ENCODE data around the gene UTF1. TPM values are rescaled to one million over a fixed set of nuclear protein-coding genes. Genes with fewer than 3 reads are reported as not detected.
"Not testable (repeated sequence)": the region's sequence is repeated elsewhere in the genome, so short reads cannot be mapped to it uniquely, and the experiment has no call there.

UTF1 gene
- polyA plus RNA-seq, 4 donors, result not detected

- DNase-seq (no peak), FAIRE-seq (no peak)
- 72 to 87% (median 73%) methylated on average over 10 of the region's 10 CpGs for whole genome bisulfite sequencing, 3 donors
- Histone ChIP-seq H3K36me3 (ENCODE audit: control insufficient read depth in 3 of 3, insufficient read depth in 2 of 3, low read depth in 1 of 3, low read length in 3 of 3) (peaks cover 0 to 3% (median 0%) of the 10 kb centered on the region in 3 donors), H3K27me3 (ENCODE audit: control insufficient read depth in 3 of 3, insufficient read depth in 3 of 3, low read length in 3 of 3) (no peaks in the 10 kb centered on the region), H3K4me1 (ENCODE audit: control insufficient read depth in 3 of 3, insufficient read depth in 2 of 3, low read depth in 1 of 3, low read length in 2 of 3) (peaks cover 3 to 27% (median 5%) of the 10 kb centered on the region in 3 donors), H3K27ac (ENCODE audit: low read depth in 1 of 3, low read length in 2 of 3) (no peak overlapping the region), H3K4me3 (ENCODE audit: low read depth in 1 of 3, low read length in 3 of 3) (no peak overlapping the region), H3K9me3 (ENCODE audit: control insufficient read depth in 2 of 2, insufficient read depth in 1 of 2, low read depth in 1 of 2, low read length in 1 of 2) (no peaks in the 10 kb centered on the region)
Observed at GRCh38 chr10:133263674-133264073, 33.7 kb downstream of the UTF1 start.

DNA sequence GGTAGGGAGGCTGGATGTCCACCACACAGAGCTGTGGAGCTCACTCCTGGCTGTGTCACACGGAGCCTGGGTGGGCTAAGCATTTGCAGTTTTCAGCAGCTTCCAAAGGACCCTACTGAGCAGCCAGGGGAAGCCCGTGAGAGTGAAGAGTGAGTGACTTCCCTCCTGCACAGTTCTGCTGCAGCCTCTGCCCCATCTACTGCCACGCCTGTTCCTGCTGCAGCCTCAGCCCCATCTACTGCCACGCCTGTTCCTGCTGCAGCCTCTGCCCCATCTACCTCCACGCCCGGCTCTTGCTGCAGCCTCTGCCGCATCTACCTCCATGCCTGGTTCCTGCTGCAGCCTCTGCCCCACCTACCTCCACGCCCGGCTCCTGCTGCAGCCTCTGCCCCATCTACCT, 34.4 kb downstream of the UTF1 start:
- Histone ChIP-seq H3K27me3 (ENCODE audit: control insufficient read depth in 3 of 3, insufficient read depth in 3 of 3, low read length in 3 of 3) (no peaks in the 10 kb centered on the region), H3K4me3 (ENCODE audit: low read depth in 1 of 3, low read length in 3 of 3) (no peak overlapping the region), H3K4me1 (ENCODE audit: control insufficient read depth in 3 of 3, insufficient read depth in 2 of 3, low read depth in 1 of 3, low read length in 2 of 3) (peaks cover 3 to 27% (median 5%) of the 10 kb centered on the region in 3 donors), H3K9me3 (ENCODE audit: control insufficient read depth in 2 of 2, insufficient read depth in 1 of 2, low read depth in 1 of 2, low read length in 1 of 2) (no peaks in the 10 kb centered on the region), H3K27ac (ENCODE audit: low read depth in 1 of 3, low read length in 2 of 3) (no peak overlapping the region), H3K36me3 (ENCODE audit: control insufficient read depth in 3 of 3, insufficient read depth in 2 of 3, low read depth in 1 of 3, low read length in 3 of 3) (peaks cover 0 to 9% (median 0%) of the 10 kb centered on the region in 3 donors)
- DNase-seq (peak in 1 of 2 donors; percentile 74), FAIRE-seq (no peak)
- 7 to 40% (median 12%) methylated on average over 9 of the region's 9 CpGs for WGBS, 3 donors

DNA sequence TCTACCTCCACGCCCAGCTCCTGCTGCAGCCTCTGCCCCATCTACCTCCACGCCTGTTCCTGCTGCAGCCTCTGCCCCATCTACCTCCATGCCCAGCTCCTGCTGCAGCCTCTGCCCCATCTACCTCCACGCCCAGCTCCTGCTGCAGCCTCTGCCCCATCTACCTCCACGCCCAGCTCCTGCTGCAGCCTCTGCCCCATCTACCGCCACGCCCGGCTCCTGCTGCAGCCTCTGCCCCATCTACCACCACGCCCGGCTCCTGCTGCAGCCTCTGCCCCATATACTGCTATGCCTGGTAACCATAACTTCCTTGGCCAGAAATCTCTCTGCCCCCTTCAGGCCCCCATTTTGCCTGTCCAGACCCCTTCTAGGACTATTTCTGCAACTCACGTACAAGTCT, 35.0 kb downstream of the UTF1 start:
- WGBS, 3 donors, result 17 to 57% (median 31%) methylated on average over 8 to 10 of the region's 10 CpGs
- H3K27me3 ChIP-seq (ENCODE audit: control insufficient read depth in 3 of 3, insufficient read depth in 3 of 3, low read length in 3 of 3); FAIRE-seq; H3K4me3 ChIP-seq (ENCODE audit: low read depth in 1 of 3, low read length in 3 of 3); H3K27ac ChIP-seq (ENCODE audit: low read depth in 1 of 3, low read length in 2 of 3); H3K9me3 ChIP-seq (ENCODE audit: control insufficient read depth in 2 of 2, insufficient read depth in 1 of 2, low read depth in 1 of 2, low read length in 1 of 2): not testable (repeated sequence)
- H3K4me1 ChIP-seq (ENCODE audit: control insufficient read depth in 3 of 3, insufficient read depth in 2 of 3, low read depth in 1 of 3, low read length in 2 of 3), result peaks cover 3 to 27% (median 5%) of the 10 kb centered on the region in 3 donors
- peak in 1 of 2 donors; percentile 63 for DNase-seq
- peaks cover 0 to 13% (median 0%) of the 10 kb centered on the region in 3 donors for H3K36me3 ChIP-seq (ENCODE audit: control insufficient read depth in 3 of 3, insufficient read depth in 2 of 3, low read depth in 1 of 3, low read length in 3 of 3)

- DNase-seq, result no peak
- no peak for FAIRE-seq
- WGBS, 3 donors, result 87 to 90% (median 89%) methylated on average over 21 of the region's 21 CpGs
Observed at GRCh38 chr10:133266056-133266795, 36.2 kb downstream of the UTF1 start.

DNA sequence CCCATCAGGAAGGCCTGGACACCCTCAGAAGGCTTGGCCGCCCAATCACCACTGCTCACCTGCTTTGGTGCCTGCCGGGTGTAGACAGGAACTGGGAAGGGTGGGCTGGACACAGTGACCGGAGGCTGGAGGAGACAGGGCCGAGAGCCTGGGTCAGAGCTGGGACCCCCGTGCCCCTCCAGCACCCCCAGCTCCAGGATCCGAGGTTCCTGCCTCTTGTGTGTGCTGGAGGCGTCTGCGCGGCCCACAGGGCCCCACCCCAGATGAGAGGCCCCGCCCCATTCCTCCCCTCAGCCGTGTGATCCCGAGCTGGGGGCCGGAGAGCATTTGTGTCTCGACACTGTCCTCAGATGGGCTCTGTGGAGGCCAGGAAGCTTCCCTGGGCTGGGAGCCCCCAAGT, 37.3 kb downstream of the UTF1 start:
- peaks cover 3 to 15% (median 4%) of the 10 kb centered on the region in 3 donors for H3K4me1 ChIP-seq (ENCODE audit: control insufficient read depth in 3 of 3, insufficient read depth in 2 of 3, low read depth in 1 of 3, low read length in 2 of 3)
- no peaks in the 10 kb centered on the region for H3K27me3 ChIP-seq (ENCODE audit: control insufficient read depth in 3 of 3, insufficient read depth in 3 of 3, low read length in 3 of 3)
- H3K9me3 ChIP-seq (ENCODE audit: control insufficient read depth in 2 of 2, insufficient read depth in 1 of 2, low read depth in 1 of 2, low read length in 1 of 2), result no peaks in the 10 kb centered on the region
- H3K27ac ChIP-seq (ENCODE audit: low read depth in 1 of 3, low read length in 2 of 3), result no peak overlapping the region
- H3K36me3 ChIP-seq (ENCODE audit: control insufficient read depth in 3 of 3, insufficient read depth in 2 of 3, low read depth in 1 of 3, low read length in 3 of 3), result peaks cover 0 to 27% (median 0%) of the 10 kb centered on the region in 3 donors
- FAIRE-seq (no peak), DNase-seq (no peak)
- no peak overlapping the region for H3K4me3 ChIP-seq (ENCODE audit: low read depth in 1 of 3, low read length in 3 of 3)
- 64 to 82% (median 78%) methylated on average over 12 to 14 of the region's 14 CpGs for WGBS, 3 donors

More at GRCh38 chr10:133266056-133266795, 36.2 kb downstream of the UTF1 start:
- Histone ChIP-seq H3K27me3 (ENCODE audit: control insufficient read depth in 3 of 3, insufficient read depth in 3 of 3, low read length in 3 of 3) (no peaks in the 10 kb centered on the region), H3K9me3 (ENCODE audit: control insufficient read depth in 2 of 2, insufficient read depth in 1 of 2, low read depth in 1 of 2, low read length in 1 of 2) (no peaks in the 10 kb centered on the region), H3K36me3 (ENCODE audit: control insufficient read depth in 3 of 3, insufficient read depth in 2 of 3, low read depth in 1 of 3, low read length in 3 of 3) (peaks cover 0 to 23% (median 0%) of the 10 kb centered on the region in 3 donors), H3K27ac (ENCODE audit: low read depth in 1 of 3, low read length in 2 of 3) (no peak overlapping the region), H3K4me3 (ENCODE audit: low read depth in 1 of 3, low read length in 3 of 3) (no peak overlapping the region), H3K4me1 (ENCODE audit: control insufficient read depth in 3 of 3, insufficient read depth in 2 of 3, low read depth in 1 of 3, low read length in 2 of 3) (peaks cover 3 to 20% (median 5%) of the 10 kb centered on the region in 3 donors)

- H3K27me3 ChIP-seq (ENCODE audit: control insufficient read depth in 3 of 3, insufficient read depth in 3 of 3, low read length in 3 of 3), result no peaks in the 10 kb centered on the region
- peaks cover 0 to 10% (median 3%) of the 10 kb centered on the region in 3 donors for H3K4me1 ChIP-seq (ENCODE audit: control insufficient read depth in 3 of 3, insufficient read depth in 2 of 3, low read depth in 1 of 3, low read length in 2 of 3)
- WGBS, 3 donors, result 82 to 89% (median 86%) methylated on average over 17 to 22 of the region's 22 CpGs
- H3K9me3 ChIP-seq (ENCODE audit: control insufficient read depth in 2 of 2, insufficient read depth in 1 of 2, low read depth in 1 of 2, low read length in 1 of 2), result no peaks in the 10 kb centered on the region
- DNase-seq, result no peak
- no peak overlapping the region for H3K4me3 ChIP-seq (ENCODE audit: low read depth in 1 of 3, low read length in 3 of 3)
- no peak for FAIRE-seq
- H3K27ac ChIP-seq (ENCODE audit: low read depth in 1 of 3, low read length in 2 of 3), result no peak overlapping the region
- H3K36me3 ChIP-seq (ENCODE audit: control insufficient read depth in 3 of 3, insufficient read depth in 2 of 3, low read depth in 1 of 3, low read length in 3 of 3), result peaks cover 0 to 27% (median 0%) of the 10 kb centered on the region in 3 donors
Observed at GRCh38 chr10:133267829-133268228, 37.8 kb downstream of the UTF1 start.

DNA sequence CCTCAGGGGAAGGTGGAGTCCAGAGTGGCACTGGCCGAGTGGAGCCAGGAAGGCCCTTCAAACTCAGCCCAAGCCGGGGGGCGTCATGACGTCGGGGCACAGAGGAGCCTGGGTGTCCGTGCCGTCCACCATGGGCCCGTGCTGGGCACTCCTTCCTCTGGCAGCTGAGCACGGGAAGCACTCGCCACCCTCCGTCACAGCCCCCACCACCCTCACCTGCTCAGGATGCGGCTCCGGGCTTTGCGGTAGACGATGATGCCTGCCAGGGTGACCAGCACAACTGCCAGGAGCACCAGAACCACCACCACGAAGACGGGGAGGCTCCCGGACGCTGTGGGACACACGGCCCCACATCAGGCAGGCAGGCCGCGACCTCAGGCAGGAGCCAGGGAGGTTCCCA, 38.5 kb downstream of the UTF1 start:
- 93 to 94% (median 93%) methylated on average over 22 of the region's 22 CpGs for WGBS, 3 donors
- FAIRE-seq, result no peak
- DNase-seq, result no peak
- Histone ChIP-seq H3K27me3 (ENCODE audit: control insufficient read depth in 3 of 3, insufficient read depth in 3 of 3, low read length in 3 of 3) (no peaks in the 10 kb centered on the region), H3K36me3 (ENCODE audit: control insufficient read depth in 3 of 3, insufficient read depth in 2 of 3, low read depth in 1 of 3, low read length in 3 of 3) (peaks cover 0 to 27% (median 0%) of the 10 kb centered on the region in 3 donors), H3K27ac (ENCODE audit: low read depth in 1 of 3, low read length in 2 of 3) (no peak overlapping the region), H3K4me1 (ENCODE audit: control insufficient read depth in 3 of 3, insufficient read depth in 2 of 3, low read depth in 1 of 3, low read length in 2 of 3) (peaks cover 0 to 3% (median 3%) of the 10 kb centered on the region in 3 donors), H3K9me3 (ENCODE audit: control insufficient read depth in 2 of 2, insufficient read depth in 1 of 2, low read depth in 1 of 2, low read length in 1 of 2) (no peaks in the 10 kb centered on the region), H3K4me3 (ENCODE audit: low read depth in 1 of 3, low read length in 3 of 3) (no peak overlapping the region)

GRCh38 chr10:133269367-133269766, 39.4 kb downstream of the UTF1 start:
- Histone ChIP-seq H3K36me3 (ENCODE audit: control insufficient read depth in 3 of 3, insufficient read depth in 2 of 3, low read depth in 1 of 3, low read length in 3 of 3) (peaks cover 0 to 27% (median 0%) of the 10 kb centered on the region in 3 donors), H3K4me3 (ENCODE audit: low read depth in 1 of 3, low read length in 3 of 3) (no peak overlapping the region), H3K9me3 (ENCODE audit: control insufficient read depth in 2 of 2, insufficient read depth in 1 of 2, low read depth in 1 of 2, low read length in 1 of 2) (no peaks in the 10 kb centered on the region), H3K4me1 (ENCODE audit: control insufficient read depth in 3 of 3, insufficient read depth in 2 of 3, low read depth in 1 of 3, low read length in 2 of 3) (peaks cover 0 to under 1% (median 0%) of the 10 kb centered on the region in 3 donors), H3K27me3 (ENCODE audit: control insufficient read depth in 3 of 3, insufficient read depth in 3 of 3, low read length in 3 of 3) (no peaks in the 10 kb centered on the region), H3K27ac (ENCODE audit: low read depth in 1 of 3, low read length in 2 of 3) (no peak overlapping the region)
- DNase-seq (no peak), FAIRE-seq (no peak)
- 68 to 88% (median 86%) methylated on average over 20 to 26 of the region's 26 CpGs for WGBS, 3 donors

Data from small intestine (tissue), 7 donors.